Testis (tissue), 2 donors: ENCODE results near the gene EMC10.

Source experiments
- CTCF ChIP-seq, 3 experiments: fragments of 450-650 bp in 2 of 3; fragments of 200-600 bp in 1 of 3; sonication (generic) in 1 of 3; IDR thresholded peaks; one replicate each; pipeline ENCODE4 v1.5.1; 2016 to 2019; ENCODE audit warnings: antibody characterized with exemption in 3 of 3, mild to moderate bottlenecking in 2 of 3, moderate library complexity in 1 of 3
- POLR2A ChIP-seq: fragments of 450-650 bp; IDR thresholded peaks from one replicate; pipeline ENCODE4 v1.6.1; 2017; ENCODE audit warnings: antibody characterized with exemption, mild to moderate bottlenecking, moderate library complexity

- TF ChIP-seq CTCF (IDR thresholded peaks at IDR 0.05) = no peak
- no peak for TF ChIP-seq POLR2A
Observed at GRCh38 chr19:50500060-50500752, 23.9 kb downstream of the EMC10 start.
